ENCODE results near the gene MIA2.
"Not testable (repeated sequence)": the region's sequence is repeated elsewhere in the genome, so short reads cannot be mapped to it uniquely, and the experiment has no call there.

Gene MIA2

DNA sequence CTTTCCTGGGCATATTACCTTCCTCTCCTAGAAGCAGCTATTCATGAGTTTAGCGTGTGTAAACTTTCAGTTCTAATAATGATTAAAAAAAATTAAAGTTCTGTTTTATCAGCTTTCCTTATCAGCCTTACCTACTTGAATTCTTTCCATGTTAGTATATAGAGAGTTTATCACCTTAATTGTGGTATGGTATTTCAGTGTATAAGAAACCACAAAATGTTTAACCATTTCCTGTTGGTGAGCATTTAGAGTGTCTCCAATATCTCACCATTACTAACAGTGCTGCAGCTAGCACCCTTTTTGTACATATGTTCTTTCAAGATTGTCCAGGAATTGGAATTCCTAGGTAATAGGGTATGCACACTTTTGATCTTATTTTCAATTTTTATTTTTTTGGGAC lies 109.1 kb downstream of the MIA2 start:
- DNase-seq: no peak

DNA sequence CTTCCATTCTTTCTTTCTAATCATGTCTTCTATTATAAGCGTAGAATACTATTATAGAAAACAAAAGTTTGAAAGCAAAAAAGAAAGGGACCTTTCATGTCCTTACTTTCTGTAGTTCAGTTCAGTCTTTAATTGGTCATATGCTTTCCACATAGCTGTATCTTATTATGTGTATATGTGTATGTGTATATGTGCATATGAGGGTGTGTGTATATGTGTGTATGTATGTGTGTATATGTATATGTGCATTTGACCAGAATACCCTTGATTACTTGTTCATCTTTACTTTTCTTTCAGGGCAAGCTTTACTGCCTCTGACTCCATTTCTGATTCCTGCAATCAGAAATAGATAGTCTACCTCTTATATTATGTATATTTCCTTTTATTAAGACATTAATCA lies 109.9 kb downstream of the MIA2 start:
- no peak for DNase-seq

DNA sequence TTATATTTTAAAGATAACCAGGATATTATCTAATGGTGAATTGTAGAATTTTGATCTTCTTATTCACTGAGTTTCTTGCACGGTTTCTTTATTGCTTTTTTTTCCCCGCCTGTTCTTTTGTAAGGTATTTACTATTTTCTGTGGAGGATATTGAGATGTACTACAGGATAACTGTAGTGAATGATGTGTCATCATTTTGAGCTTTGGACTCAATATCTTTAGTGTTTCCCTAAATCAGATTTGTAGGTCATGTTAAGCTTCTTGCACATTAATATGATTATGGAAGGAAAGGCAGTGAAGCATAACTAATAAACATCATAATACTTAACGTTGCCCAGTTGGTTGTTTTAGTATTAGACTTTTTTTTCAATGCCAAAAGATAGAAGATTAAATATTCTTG lies 117.2 kb downstream of the MIA2 start:
- no peak for DNase-seq

DNA sequence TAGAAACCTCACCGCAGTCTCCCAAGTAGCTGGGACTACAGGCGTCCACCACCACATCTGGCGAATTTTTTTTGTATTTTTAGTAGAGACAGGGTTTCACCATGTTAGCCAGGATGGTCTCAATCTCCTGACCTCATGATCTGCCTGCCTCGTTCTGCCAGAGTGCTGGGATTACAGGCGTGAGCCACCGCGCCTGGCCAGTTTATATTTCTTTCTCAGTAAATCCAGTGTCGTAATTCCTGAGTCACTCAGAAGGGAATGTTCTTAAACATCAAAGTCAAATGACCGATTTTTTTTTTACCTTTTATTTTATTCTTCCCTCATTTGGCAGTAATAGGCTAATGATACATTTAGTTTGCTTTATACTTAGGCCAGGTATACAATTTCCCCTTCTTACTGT lies 118.0 kb downstream of the MIA2 start:
- no peak for DNase-seq

DNA sequence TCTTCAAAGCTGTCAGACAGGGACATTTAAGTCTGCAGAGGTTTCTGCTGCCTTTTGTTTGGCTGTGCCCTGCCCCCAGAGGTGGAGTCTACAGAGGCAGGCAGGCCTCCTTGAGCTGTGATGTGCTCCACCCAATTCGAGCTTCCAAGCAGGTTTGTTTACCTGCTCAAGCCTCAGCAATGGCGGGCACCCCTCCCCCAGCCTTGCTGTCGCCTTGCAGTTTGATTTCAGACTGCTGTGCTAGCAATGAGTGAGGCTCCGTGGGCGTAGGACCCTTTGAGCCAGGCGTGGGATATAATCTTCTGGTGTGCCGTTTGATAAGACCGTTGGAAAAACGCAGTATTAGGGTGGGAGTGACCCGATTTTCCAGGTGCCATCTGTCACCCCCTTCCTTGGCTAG lies 125.4 kb downstream of the MIA2 start:
- DNase-seq: not testable (repeated sequence)

DNA sequence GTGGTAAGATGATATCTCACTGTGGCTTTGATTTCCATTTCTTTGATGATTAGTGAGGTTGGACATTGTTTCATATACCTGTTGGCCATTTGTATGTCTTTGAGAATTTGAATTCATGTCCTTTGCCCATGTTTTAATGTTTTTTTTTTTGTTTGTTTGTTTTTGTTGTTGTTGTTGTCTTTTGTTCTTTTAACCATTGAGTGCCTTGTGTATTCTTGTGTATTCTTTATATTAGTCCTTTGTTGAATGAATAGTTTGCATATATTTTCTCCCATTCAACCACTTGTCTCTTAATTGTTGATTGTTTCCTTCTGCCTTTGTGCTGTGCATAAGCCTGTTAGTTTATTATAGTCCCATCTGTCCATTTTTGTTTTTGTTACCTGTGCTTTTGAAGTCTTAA lies 126.6 kb downstream of the MIA2 start:
- no peak for DNase-seq

DNA sequence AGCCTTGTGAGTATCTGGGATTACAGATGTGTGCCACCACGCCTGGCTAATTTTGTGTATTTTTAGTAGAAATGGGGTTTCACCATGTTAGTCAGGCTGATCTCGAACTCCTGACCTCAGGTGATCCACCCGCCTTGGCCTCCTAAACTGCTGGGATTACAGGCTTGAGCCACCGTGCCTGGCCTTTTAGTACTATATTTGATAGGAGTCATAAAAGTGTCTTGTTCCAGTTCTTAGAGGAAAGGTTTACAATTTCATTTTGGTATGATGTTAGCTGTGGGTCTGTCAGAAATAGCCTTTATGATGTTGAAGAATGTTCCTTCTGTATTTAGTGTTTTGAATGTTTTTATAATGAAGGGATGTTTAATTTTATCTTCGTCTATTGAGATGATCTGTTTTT lies 127.8 kb downstream of the MIA2 start:
- not testable (repeated sequence) for DNase-seq

DNA sequence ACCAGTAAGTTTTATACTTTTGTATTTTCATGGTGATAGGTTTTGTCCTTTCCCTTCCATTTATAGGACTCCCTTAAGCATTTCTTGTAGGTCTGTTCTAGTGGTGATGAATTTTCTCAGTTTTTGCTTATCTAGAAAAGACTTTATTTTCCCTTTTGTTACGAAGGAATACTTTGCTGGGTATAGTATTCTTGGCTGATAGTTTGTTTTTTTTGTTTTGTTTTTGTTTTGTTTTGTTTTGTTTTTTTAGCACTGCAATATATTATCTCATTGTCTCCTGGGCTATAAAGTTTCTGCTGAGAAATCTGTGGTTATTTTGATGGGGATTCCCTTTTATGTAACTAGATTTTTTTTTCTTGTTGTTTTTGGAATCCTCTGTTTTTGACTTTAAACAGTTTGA lies 130.8 kb downstream of the MIA2 start:
- no peak for DNase-seq

DNA sequence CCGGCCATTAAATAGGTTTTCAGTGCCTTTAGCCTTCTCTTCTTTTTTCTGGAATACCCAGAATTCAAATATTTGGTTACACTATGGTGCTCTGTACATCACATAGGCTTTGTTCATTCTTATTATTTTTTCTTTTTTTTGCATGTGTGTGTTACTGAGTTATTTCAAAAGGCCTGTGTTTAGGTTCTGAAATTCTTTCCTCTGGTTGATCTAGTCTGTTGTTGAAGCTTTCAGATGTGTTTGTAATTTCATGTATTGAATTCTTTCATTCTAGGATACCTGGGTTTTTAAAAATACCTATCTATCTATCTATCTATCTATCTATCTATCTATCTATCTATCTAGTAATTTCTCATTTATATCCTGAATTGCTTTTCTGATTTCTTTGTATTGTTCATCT lies 131.6 kb downstream of the MIA2 start:
- no peak for DNase-seq

DNA sequence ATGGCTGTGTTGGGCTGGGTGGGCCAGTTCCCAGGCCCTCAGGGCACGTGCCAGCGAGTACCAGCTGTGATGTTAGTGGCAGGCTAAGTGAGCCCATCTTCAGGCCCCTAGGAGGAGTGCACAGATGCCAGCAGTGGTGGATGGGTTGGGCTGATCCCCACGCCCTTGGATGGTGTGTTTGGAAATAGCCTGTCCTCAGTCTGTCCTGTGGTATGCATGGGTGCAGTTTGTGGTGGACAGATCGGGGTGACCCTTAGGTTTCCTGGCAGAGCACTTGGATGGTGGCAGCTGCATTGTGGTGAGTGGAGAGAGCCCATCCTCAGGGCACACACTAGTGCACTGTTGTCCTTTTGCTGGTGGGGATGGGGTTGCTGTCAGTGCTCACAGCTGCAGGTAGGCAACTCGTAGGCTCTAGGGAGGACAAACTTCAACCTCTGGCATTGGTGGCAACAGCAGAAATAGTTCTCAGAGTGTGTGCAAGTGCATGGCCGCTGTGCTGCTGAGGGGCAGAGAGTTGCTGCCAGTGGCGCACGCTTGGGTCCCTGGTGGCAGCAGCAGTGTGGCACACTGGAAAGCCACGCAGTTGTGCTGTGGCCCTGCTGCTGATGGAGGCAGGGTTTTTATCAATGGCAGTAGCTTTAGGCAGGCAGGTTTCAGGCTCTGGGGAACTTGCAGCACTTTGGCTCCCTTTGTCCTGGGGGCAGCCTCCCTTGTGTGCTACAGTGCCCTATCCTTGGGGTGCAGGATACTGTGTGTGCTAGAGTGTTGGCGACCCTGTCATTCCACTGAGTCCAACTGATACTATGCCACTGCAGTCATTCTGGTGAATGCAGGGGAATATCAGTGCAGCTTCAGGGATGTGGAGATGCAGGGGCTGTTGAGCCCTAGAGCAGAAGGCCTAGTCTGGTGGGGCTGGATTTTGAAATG lies 133.0 kb downstream of the MIA2 start:
- DNase-seq: no peak

DNA sequence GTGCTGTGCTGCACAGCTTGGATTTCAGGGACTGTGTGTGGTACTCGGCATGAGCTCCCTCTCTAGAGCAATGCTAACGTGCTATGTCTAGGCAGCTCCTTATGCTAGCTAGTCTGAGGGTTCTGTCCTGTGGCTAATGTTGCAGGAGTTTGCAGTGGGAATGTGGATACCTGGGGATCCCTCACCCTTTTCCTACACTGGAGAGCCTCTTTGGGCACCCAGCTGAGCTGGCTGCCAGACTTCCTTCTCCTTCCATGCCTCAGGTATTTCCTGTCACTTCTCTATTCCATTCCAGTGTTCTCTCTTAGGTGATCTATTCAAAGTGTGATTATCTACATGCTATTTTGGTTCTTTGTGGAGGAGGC lies 133.7 kb downstream of the MIA2 start:
- no peak for DNase-seq

DNA sequence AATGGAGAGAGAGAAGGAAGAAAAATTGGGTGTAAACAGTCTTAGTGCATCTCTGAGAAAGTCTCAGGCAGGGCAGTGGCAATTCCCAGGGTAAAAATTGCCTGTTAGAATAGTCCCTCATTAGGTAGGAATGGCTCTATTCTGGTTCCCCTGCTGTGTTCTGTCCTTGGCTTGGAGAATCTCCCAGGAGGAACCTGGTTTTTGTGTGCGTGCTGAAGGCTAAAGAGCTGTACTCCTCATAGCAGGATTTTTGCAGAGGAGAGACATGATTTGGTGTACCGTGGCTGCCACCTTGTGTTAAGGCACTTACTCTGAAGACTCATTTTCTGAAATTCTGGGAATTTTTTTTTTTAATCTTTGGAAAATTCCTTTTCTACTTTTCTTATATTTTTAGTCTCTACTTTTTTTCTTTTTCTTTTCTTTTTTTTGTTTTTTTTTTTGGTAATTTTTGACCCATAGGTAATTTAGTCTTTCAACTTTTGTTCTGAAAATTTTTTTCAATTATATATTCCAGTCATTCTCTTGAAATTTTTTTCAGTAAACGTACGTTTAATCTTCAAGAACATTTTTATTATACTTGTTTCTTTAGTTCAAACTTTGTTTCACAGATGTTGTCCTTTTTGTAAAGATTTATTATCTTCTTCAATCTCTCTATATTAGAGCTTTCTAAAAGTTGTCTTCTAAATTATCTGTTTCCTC lies 134.7 kb downstream of the MIA2 start:
- DNase-seq: peak; percentile 5

DNA sequence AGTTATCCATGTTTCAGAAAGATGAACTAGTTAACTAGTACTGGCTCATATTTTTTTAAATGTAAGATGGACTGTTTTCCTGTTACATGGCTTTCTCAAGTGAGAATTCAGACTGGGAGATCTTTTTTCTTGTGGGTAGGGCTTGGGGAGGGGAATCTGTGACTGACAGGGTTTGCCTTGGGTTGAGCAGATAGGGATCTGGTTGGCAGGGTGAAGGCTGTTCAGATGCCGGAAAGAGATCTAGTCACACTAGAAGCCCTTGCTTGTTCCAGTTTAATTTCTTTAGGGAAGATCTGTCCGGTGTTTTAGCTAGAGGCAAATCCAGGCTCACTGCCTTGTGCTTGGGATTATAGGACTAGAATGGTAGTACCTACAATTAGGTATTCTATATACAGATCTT lies 135.3 kb downstream of the MIA2 start:
- DNase-seq: no peak

DNA sequence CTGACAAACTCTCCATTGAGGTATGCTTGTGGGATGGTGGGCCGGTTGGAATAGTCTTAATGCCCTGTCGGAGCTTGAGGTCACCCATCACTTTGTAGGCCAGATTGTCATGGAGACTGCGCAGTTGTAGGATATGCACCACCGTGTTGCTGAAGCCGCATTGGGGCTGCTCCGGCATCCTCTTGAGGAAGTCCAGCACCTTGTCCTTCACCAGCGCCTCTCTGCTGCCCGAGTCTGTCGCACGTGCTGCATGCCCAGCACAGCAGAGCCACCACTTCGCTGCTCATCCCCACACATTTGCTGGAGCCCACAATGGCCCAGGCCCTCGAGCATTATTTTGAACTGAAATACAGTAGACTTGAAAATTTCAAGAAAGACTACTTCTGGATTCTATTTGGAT lies 136.7 kb downstream of the MIA2 start:
- DNase-seq: no peak

DNA sequence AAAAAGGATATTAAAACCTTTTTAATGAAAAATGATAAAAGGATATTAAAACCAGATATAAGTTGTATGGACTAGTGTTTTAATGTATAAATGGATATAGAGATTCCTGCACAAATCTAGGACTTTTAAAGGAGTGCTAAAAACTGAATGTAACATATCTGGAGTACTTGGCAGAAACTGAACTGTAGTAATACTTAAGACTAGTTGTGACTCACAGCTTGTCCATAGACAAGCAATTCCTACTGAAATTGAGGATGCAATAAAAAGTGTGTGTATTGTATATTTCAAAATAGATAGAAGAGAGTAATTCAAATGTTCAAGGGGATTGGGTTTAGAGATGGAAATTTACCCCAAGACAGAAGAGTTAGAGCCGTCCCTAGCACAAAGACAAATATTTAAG lies 138.9 kb downstream of the MIA2 start:
- DNase-seq: no peak

DNA sequence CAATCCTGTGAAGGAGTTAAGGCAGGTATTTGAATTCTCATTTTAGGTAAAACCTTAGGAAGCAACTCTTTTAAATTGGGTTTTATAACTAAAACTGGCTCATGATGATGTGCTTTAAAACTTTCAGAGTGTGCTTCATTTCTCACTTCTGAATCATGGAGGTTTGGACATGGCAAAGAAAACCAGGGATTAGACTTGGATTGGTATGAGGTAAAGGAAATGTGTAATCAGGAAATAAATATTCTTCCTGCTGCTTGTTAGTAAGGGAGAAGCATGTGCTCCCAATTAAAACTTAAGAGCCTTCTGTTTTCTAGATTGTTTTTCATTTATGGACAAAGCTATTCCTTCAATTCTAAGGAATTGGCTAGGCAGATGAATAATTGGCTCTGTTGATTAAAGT lies 141.1 kb downstream of the MIA2 start:
- DNase-seq: no peak

DNA sequence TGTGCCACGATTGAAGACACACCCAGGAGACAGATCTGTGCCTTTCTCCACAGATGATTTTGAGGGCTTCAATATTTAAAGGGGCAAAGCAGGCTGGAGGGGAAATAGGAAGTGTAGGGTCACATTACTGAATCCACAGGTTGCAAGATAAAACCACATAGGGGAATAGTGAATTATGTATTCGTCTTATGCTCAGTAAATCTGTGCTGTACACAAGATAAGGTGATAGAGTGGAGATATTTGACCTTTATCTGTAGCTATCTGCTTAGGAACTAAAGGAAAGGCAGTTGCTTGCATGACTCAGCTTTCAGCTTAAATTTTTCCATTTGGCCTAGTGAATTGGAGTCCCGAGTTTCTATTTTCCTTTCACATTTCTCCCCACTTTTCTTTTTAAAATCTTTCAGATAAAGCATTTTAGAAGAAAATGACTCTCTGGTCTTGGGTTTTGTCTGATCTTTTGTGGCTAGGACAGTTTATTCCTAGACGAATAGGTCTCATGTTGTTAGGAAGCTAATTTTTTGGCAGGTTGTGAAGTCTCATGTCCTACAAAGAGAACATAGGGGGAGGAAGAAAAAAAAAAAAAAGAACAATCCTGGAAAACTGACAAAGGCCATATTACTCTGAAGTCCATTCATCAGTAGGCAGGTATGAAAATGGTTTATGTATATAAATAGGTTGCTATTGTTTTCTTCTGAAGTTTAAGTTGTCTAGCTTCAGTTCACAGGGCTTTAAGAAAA lies 143.1 kb downstream of the MIA2 start:
- no peak for DNase-seq

DNA sequence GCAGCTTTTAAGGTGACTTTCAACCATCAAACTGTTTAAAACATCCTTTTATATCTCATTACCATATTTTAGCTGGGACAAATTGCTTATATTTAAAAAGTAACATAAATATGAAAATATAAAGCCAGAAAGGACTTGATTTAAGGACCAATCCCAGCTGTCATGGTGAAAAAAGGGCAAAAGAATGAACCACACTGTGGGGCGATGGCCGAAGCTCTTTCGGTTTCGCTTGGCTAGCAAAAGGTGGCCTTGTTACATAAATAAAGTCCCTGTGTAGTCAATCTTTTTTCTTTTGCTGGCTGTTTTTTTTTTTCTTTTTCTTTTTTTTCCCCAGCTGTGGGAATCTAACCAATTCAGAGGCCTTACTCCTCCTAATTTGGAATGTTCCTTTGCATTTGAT lies 147.7 kb downstream of the MIA2 start:
- no peak for DNase-seq

DNA sequence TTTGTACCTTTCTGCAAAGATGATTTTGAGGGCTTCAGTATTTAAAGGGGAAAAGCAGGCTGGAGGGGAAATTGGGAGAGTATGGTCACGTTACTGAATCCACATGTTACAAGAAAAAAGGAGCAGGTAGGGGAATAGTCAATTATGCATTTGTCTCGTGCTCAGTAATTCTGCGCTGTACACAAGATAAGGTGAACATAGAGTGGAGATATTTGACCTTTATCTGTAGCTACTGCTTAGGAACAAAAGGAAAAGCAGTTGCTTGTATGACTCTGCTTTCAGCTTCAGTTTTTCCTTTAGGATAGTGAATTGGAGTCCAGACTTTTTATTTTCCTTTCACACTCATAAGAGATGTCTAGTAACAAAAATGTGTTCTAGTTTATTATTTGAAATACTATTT lies 148.7 kb downstream of the MIA2 start:
- no peak for DNase-seq

DNA sequence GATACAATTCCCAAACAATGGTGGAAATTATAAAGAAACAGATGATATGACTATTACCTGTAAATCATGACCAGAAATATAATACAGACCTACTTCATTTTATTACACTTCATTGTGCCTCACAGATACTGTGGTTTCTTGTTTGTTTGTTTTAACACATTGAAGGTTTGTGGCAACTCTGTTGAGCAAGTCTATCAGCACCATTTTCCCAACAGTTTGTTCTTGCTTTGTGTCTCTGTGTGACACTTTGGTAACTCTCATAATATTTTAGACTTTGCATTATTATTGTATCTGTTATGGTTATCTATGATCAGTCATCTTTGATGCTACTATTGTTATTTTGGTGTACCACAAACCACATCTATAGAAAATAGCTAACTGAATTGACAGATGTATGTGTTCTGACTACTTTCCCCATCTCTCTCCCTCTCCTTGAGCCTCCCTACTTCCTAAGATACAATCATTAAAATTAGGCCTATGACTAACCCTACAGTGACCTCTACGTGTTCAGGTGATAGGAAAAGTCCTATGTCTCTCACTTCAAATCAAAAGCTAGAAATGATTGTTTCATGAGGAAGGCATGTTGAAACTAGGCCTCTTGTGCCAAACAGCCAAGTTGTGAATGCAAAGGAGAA lies 149.4 kb downstream of the MIA2 start:
- DNase-seq: no peak

DNA sequence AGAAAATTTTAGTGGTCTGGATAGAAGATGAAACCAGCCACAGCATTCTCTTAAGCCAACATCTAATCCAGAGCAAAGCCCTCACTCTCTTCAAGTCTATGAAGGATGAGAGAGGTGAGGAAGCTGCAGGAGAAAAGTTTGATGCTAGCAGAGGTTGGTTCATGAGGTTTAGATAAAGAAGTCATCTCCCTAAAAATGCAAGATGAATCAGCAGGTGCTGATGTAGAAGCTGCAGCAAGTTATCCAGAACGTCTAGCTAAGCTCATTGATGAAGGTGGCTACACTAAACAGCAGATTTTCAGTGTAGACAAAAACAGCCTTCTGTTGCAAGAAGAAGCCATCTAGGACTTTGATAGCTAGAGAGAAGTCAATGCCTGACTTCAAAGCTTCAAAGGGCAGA lies 150.0 kb downstream of the MIA2 start:
- no peak for DNase-seq

DNA sequence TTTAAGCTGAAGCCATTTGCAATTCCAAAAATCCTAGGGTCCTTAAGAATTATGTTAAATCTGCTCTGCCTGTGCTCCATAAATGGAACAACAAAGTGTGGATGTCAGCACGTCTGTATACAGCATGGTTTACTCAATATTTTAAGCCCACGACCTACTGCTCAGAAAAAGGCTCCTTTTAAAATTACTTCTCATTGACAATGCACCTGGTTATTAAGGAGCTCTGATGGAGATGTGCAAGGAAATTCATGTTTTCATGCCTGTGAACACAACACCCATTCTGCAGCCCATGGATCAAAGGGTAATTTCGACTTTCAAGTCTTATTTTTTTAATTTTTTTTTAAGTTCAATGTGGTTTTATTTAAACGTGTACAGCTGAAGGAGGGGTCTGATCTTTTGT lies 150.5 kb downstream of the MIA2 start:
- DNase-seq: no peak

DNA sequence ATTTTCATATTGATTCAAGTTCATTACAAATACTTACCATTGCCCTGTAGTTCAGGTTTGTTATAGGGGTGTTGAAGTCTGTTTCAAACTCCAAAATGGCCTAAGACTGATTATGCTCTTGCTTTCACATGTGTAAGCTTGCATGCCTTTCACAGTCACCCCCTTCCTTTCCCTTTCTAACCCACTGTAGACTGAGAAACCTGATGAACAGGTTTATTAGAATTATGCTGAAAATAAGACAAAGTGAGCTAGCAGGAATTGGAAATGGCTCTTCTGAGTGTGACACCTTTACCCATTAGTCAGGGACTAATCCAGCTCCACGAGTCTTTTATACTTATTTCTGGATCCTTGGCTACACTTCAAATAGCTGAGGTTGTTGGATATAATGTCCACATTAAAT lies 159.6 kb downstream of the MIA2 start:
- no peak for DNase-seq
